Body of pancreas (tissue), 4 donors: ENCODE measurements around the gene LYZL4.

Source experiments
- POLR2A ChIP-seq, 3 donors: fragments of 450-650 bp; IDR thresholded peaks; one replicate each; pipeline ENCODE4 v1.6.1; 2016; ENCODE audit warnings: antibody characterized with exemption in 3 of 3, mild to moderate bottlenecking in 2 of 3
- TF ChIP-seq, protein P1 (sequence below), 7 experiments: fragments of 450-650 bp in 4 of 7; fragments of 200-600 bp in 3 of 7; sonication (generic) in 3 of 7; IDR thresholded peaks; one replicate each; pipeline ENCODE4 v1.5.1; 2016 to 2019; ENCODE audit warnings: antibody characterized with exemption in 7 of 7

- no peak for TF ChIP-seq POLR2A (IDR thresholded peaks at IDR 0.05)
- TF ChIP-seq, protein P1, sequence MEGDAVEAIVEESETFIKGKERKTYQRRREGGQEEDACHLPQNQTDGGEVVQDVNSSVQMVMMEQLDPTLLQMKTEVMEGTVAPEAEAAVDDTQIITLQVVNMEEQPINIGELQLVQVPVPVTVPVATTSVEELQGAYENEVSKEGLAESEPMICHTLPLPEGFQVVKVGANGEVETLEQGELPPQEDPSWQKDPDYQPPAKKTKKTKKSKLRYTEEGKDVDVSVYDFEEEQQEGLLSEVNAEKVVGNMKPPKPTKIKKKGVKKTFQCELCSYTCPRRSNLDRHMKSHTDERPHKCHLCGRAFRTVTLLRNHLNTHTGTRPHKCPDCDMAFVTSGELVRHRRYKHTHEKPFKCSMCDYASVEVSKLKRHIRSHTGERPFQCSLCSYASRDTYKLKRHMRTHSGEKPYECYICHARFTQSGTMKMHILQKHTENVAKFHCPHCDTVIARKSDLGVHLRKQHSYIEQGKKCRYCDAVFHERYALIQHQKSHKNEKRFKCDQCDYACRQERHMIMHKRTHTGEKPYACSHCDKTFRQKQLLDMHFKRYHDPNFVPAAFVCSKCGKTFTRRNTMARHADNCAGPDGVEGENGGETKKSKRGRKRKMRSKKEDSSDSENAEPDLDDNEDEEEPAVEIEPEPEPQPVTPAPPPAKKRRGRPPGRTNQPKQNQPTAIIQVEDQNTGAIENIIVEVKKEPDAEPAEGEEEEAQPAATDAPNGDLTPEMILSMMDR (IDR thresholded peaks at IDR 0.05) = no peak
These were observed 40.2 kb upstream of the LYZL4 start for GRCh38 chr3:42450567-42450966.
